ENCODE measurements around the gene B3GAT1.
"Not testable (repeated sequence)": the region's sequence is repeated elsewhere in the genome, so short reads cannot be mapped to it uniquely, and the experiment has no call there.

B3GAT1 gene

GRCh38 chr11:134460062-134460561 is 48.1 kb upstream of the B3GAT1 start:
- Histone ChIP-seq H3K27ac (ENCODE audit: low read depth, low read length) (no peak overlapping the region), H4K20me1 (ENCODE audit: control insufficient read depth, insufficient read depth, low read depth, low read length) (no peaks in the 10 kb centered on the region), H3K9me3 (ENCODE audit: control insufficient read depth, insufficient read depth, low read length) (peaks cover 17% of the 10 kb centered on the region), H3F3A (ENCODE audit: control insufficient read depth, insufficient read depth) (no peaks in the 10 kb centered on the region), H3K79me2 (ENCODE audit: control insufficient read depth, low read length) (no peaks in the 10 kb centered on the region), H3K4me2 (ENCODE audit: low read length) (no peak overlapping the region), H3K4me3 (ENCODE audit: low read length) (no peak overlapping the region), H3K36me3 (ENCODE audit: control insufficient read depth, low read length) (no peaks in the 10 kb centered on the region), H3K9me2 (replicated peaks; ENCODE audit: control insufficient read depth, low read length) (no peaks in the 10 kb centered on the region), H3K4me1 (ENCODE audit: control insufficient read depth, low read length) (no peaks in the 10 kb centered on the region), H3K27me3 (ENCODE audit: control insufficient read depth, low read length) (no peaks in the 10 kb centered on the region)
- TF ChIP-seq EZH2phosphoT487 (IDR thresholded peaks at IDR 0.05; ENCODE audit: borderline replicate concordance, low read length) (no peak), CTCF (IDR thresholded peaks at IDR 0.05; ENCODE audit: low read depth, low read length, poor library complexity, severe bottlenecking) (no peak)

GRCh38 chr11:134459246-134460061 is 47.4 kb upstream of the B3GAT1 start:
- H3K27ac ChIP-seq (ENCODE audit: low read depth, low read length): no peak overlapping the region
- H3K36me3 ChIP-seq (ENCODE audit: control insufficient read depth, low read length): no peaks in the 10 kb centered on the region

GRCh38 chr11:134457411-134458007 is 45.5 kb upstream of the B3GAT1 start:
- not testable (repeated sequence) for H3F3A ChIP-seq (ENCODE audit: control insufficient read depth, insufficient read depth); H3K9me2 ChIP-seq (replicated peaks; ENCODE audit: control insufficient read depth, low read length); H3K27ac ChIP-seq (ENCODE audit: low read depth, low read length); H3K4me3 ChIP-seq (ENCODE audit: low read length); H3K36me3 ChIP-seq (ENCODE audit: control insufficient read depth, low read length); H3K4me2 ChIP-seq (ENCODE audit: low read length); H3K79me2 ChIP-seq (ENCODE audit: control insufficient read depth, low read length); H3K4me1 ChIP-seq (ENCODE audit: control insufficient read depth, low read length); H4K20me1 ChIP-seq (ENCODE audit: control insufficient read depth, insufficient read depth, low read depth, low read length); H3K27me3 ChIP-seq (ENCODE audit: control insufficient read depth, low read length)
- peaks cover 17% of the 10 kb centered on the region for H3K9me3 ChIP-seq (ENCODE audit: control insufficient read depth, insufficient read depth, low read length)

More at GRCh38 chr11:134459246-134460061, 47.4 kb upstream of the B3GAT1 start:
- Histone ChIP-seq H3K9me3 (ENCODE audit: control insufficient read depth, insufficient read depth, low read length) (peaks cover 17% of the 10 kb centered on the region), H3K4me3 (ENCODE audit: low read length) (no peak overlapping the region), H4K20me1 (ENCODE audit: control insufficient read depth, insufficient read depth, low read depth, low read length) (no peaks in the 10 kb centered on the region), H3K9me2 (replicated peaks; ENCODE audit: control insufficient read depth, low read length) (no peaks in the 10 kb centered on the region), H3K4me1 (ENCODE audit: control insufficient read depth, low read length) (no peaks in the 10 kb centered on the region), H3K4me2 (ENCODE audit: low read length) (no peak overlapping the region), H3K79me2 (ENCODE audit: control insufficient read depth, low read length) (no peaks in the 10 kb centered on the region), H3K27me3 (ENCODE audit: control insufficient read depth, low read length) (no peaks in the 10 kb centered on the region), H3F3A (ENCODE audit: control insufficient read depth, insufficient read depth) (no peaks in the 10 kb centered on the region)
- TF ChIP-seq CTCF (IDR thresholded peaks at IDR 0.05; ENCODE audit: low read depth, low read length, poor library complexity, severe bottlenecking): no peak
- no peak for TF ChIP-seq EZH2phosphoT487 (IDR thresholded peaks at IDR 0.05; ENCODE audit: borderline replicate concordance, low read length)

GRCh38 chr11:134455516-134455915 is 43.5 kb upstream of the B3GAT1 start:
- Histone ChIP-seq H3K79me2 (ENCODE audit: control insufficient read depth, low read length) (no peaks in the 10 kb centered on the region), H3K27me3 (ENCODE audit: control insufficient read depth, low read length) (no peaks in the 10 kb centered on the region), H3K4me1 (ENCODE audit: control insufficient read depth, low read length) (no peaks in the 10 kb centered on the region), H3K9me3 (ENCODE audit: control insufficient read depth, insufficient read depth, low read length) (peaks cover 17% of the 10 kb centered on the region), H3K36me3 (ENCODE audit: control insufficient read depth, low read length) (no peaks in the 10 kb centered on the region), H3K9me2 (replicated peaks; ENCODE audit: control insufficient read depth, low read length) (no peaks in the 10 kb centered on the region), H3K4me3 (ENCODE audit: low read length) (no peak overlapping the region), H3K27ac (ENCODE audit: low read depth, low read length) (no peak overlapping the region), H3F3A (ENCODE audit: control insufficient read depth, insufficient read depth) (no peaks in the 10 kb centered on the region), H3K4me2 (ENCODE audit: low read length) (no peak overlapping the region), H4K20me1 (ENCODE audit: control insufficient read depth, insufficient read depth, low read depth, low read length) (no peaks in the 10 kb centered on the region)
- TF ChIP-seq CTCF (IDR thresholded peaks at IDR 0.05; ENCODE audit: low read depth, low read length, poor library complexity, severe bottlenecking) (no peak), EZH2phosphoT487 (IDR thresholded peaks at IDR 0.05; ENCODE audit: borderline replicate concordance, low read length) (no peak)

Measured in DOHH2 (cell line).